KMS-11 (cell line): ENCODE data around the gene NUDT21.

Source experiments
- H2AFZ ChIP-seq: fragments of 200-600 bp; sonication (generic); 2 replicates; pipeline ENCODE4 v1.6.1; 2016; ENCODE audit warnings: antibody characterized with exemption, mixed run types, low read depth
- H3K27ac ChIP-seq: fragments of 200-600 bp; sonication (generic); 2 replicates; pipeline ENCODE4 v1.6.1; 2016; ENCODE audit warnings: mild to moderate bottlenecking, mixed run types
- H3K27me3 ChIP-seq: fragments of 200-600 bp; sonication (generic); 2 replicates; pipeline ENCODE4 v1.6.1; 2017; ENCODE audit warnings: mild to moderate bottlenecking, low read depth, mixed run types, moderate library complexity; ENCODE audit not compliant: insufficient read depth
- H3K36me3 ChIP-seq: fragments of 200-600 bp; sonication (generic); 2 replicates; pipeline ENCODE4 v1.6.1; 2017; ENCODE audit warnings: mild to moderate bottlenecking, mixed run types; ENCODE audit not compliant: insufficient read depth
- H3K4me1 ChIP-seq: fragments of 200-600 bp; sonication (generic); 2 replicates; pipeline ENCODE4 v1.6.1; 2016; ENCODE audit warnings: mild to moderate bottlenecking, low read depth, mixed run types; ENCODE audit not compliant: poor library complexity, severe bottlenecking
- H3K4me2 ChIP-seq: fragments of 200-600 bp; sonication (generic); 2 replicates; pipeline ENCODE4 v1.7.0; 2016; ENCODE audit warnings: mild to moderate bottlenecking, mixed run types
- H3K4me3 ChIP-seq: fragments of 200-600 bp; sonication (generic); IDR thresholded peaks from 2 replicates; pipeline ENCODE4 v1.6.1; 2017; ENCODE audit warnings: low read depth, low read length, mixed read lengths; ENCODE audit not compliant: insufficient read depth
- H3K79me2 ChIP-seq: fragments of 200-600 bp; sonication (generic); 2 replicates; pipeline ENCODE4 v1.6.1; 2016; ENCODE audit warnings: low read depth, mixed run types; ENCODE audit not compliant: insufficient read depth
- H3K9ac ChIP-seq: fragments of 200-600 bp; sonication (generic); 2 replicates; pipeline ENCODE4 v1.6.1; 2016; ENCODE audit warnings: mild to moderate bottlenecking, mixed run types
- H4K20me1 ChIP-seq: fragments of 200-600 bp; sonication (generic); 2 replicates; pipeline ENCODE4 v1.6.1; 2016; ENCODE audit warnings: mild to moderate bottlenecking, mixed run types; ENCODE audit not compliant: insufficient read depth
- TF ChIP-seq, protein P1 (sequence below): fragments of 200-600 bp; sonication (generic); conservative IDR thresholded peaks from 2 replicates; pipeline ENCODE4 v1.6.1; 2017; ENCODE audit warnings: low read depth, mild to moderate bottlenecking, antibody characterized with exemption, low read length, moderate library complexity, mixed read lengths

Gene NUDT21

DNA sequence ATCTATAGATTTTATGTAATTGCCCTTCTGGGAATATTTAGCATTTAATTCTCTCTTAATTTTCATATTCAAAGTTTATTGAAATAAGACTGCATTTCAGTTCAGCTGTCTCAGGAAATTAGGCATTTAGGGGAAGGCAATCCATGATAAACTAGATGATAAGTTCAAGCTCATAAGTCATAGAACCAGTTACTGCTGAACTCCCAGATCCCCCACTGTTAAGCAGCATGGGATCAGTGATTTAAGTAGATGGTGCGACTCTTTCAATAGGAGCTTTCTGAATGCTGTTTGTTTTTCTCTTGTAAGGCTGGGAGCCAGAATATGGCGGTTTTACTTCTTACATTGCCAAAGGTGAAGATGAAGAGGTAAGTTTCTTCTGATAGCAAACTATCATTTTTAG, 24.1 kb upstream of the NUDT21 start:
- Histone ChIP-seq H3K4me1 (peaks cover 24% of the 10 kb centered on the region), H3K27me3 (no peaks in the 10 kb centered on the region), H3K4me2 (no peak overlapping the region), H3K9ac (no peak overlapping the region), H3K79me2 (no peaks in the 10 kb centered on the region), H3K4me3 (no peak overlapping the region), H4K20me1 (no peaks in the 10 kb centered on the region), H3K36me3 (0 out of 2 replicates have a peak, but pooled peaks cover 6% of the 10 kb centered on the region), H3K27ac (no peak overlapping the region), H2AFZ (no peak overlapping the region)
- TF ChIP-seq, protein P1, sequence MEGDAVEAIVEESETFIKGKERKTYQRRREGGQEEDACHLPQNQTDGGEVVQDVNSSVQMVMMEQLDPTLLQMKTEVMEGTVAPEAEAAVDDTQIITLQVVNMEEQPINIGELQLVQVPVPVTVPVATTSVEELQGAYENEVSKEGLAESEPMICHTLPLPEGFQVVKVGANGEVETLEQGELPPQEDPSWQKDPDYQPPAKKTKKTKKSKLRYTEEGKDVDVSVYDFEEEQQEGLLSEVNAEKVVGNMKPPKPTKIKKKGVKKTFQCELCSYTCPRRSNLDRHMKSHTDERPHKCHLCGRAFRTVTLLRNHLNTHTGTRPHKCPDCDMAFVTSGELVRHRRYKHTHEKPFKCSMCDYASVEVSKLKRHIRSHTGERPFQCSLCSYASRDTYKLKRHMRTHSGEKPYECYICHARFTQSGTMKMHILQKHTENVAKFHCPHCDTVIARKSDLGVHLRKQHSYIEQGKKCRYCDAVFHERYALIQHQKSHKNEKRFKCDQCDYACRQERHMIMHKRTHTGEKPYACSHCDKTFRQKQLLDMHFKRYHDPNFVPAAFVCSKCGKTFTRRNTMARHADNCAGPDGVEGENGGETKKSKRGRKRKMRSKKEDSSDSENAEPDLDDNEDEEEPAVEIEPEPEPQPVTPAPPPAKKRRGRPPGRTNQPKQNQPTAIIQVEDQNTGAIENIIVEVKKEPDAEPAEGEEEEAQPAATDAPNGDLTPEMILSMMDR: no peak

GRCh38 chr16:56470666-56471065, 19.5 kb upstream of the NUDT21 start:
- Histone ChIP-seq H3K36me3 (peaks cover 6% of the 10 kb centered on the region; the same call in 1 of the 2 replicates), H3K4me3 (no peak overlapping the region), H3K4me2 (no peak overlapping the region), H4K20me1 (no peaks in the 10 kb centered on the region), H3K9ac (no peak overlapping the region), H2AFZ (no peak overlapping the region), H3K4me1 (no peaks in the 10 kb centered on the region), H3K27me3 (no peaks in the 10 kb centered on the region), H3K79me2 (no peaks in the 10 kb centered on the region), H3K27ac (no peak overlapping the region)
- TF ChIP-seq, protein P1: no peak

DNA sequence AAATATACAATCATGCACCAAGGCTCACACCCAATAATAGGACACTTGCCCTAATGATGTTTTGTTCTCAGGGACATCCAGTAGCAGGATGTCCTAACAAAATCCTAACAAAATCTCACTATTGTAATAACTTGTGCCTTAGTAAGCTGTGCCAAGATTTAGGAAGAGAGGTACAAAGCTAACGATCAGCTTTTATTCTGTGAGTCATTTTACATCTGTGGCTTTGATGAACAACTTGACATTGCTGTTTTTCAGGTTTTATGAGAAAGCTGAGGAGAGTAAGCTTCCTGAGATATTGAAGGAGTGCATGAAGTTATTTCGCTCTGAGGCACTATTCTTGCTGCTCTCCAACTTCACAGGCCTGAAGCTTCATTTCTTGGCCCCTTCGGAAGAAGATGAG, 19.1 kb upstream of the NUDT21 start:
- no peaks in the 10 kb centered on the region for H3K4me1 ChIP-seq
- peaks cover 6% of the 10 kb centered on the region; the same call in 1 of the 2 replicates for H3K36me3 ChIP-seq
- no peak overlapping the region for H3K9ac ChIP-seq
- H3K27me3 ChIP-seq: no peaks in the 10 kb centered on the region
- no peak overlapping the region for H3K4me3 ChIP-seq
- no peak overlapping the region for H3K4me2 ChIP-seq
- no peak overlapping the region for H3K27ac ChIP-seq
- no peak overlapping the region for H2AFZ ChIP-seq
- no peaks in the 10 kb centered on the region for H3K79me2 ChIP-seq
- no peaks in the 10 kb centered on the region for H4K20me1 ChIP-seq
- TF ChIP-seq, protein P1: no peak

GRCh38 chr16:56469748-56470147, 18.6 kb upstream of the NUDT21 start:
- Histone ChIP-seq H3K27me3 (no peaks in the 10 kb centered on the region), H3K4me2 (no peak overlapping the region), H3K79me2 (no peaks in the 10 kb centered on the region), H3K27ac (no peak overlapping the region), H3K4me1 (no peaks in the 10 kb centered on the region), H3K36me3 (peaks cover 6% of the 10 kb centered on the region; the same call in 1 of the 2 replicates), H4K20me1 (no peaks in the 10 kb centered on the region), H3K4me3 (no peak overlapping the region), H3K9ac (no peak overlapping the region), H2AFZ (no peak overlapping the region)
- TF ChIP-seq, protein P1: no peak
